Activated CD8-positive, alpha-beta memory T cell treated with anti-CD3 and anti-CD28 coated beads for 48 hours (primary cell): ENCODE measurements around the gene ATG14.
A peak's percentile ranks its signal among the peaks of the same experiment; 100 is the strongest.
"Not testable (repeated sequence)": the region's sequence is repeated elsewhere in the genome, so short reads cannot be mapped to it uniquely, and the experiment has no call there.

ENCODE experiments used
- DNase-seq, 3 experiments: peaks; one replicate each; pipeline ENCODE4 v3.0.0-alpha.2; 2020; ENCODE audit warnings: low read depth in 2 of 3, low spot score in 2 of 3

ATG14 gene, protein sequence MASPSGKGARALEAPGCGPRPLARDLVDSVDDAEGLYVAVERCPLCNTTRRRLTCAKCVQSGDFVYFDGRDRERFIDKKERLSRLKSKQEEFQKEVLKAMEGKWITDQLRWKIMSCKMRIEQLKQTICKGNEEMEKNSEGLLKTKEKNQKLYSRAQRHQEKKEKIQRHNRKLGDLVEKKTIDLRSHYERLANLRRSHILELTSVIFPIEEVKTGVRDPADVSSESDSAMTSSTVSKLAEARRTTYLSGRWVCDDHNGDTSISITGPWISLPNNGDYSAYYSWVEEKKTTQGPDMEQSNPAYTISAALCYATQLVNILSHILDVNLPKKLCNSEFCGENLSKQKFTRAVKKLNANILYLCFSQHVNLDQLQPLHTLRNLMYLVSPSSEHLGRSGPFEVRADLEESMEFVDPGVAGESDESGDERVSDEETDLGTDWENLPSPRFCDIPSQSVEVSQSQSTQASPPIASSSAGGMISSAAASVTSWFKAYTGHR

DNA sequence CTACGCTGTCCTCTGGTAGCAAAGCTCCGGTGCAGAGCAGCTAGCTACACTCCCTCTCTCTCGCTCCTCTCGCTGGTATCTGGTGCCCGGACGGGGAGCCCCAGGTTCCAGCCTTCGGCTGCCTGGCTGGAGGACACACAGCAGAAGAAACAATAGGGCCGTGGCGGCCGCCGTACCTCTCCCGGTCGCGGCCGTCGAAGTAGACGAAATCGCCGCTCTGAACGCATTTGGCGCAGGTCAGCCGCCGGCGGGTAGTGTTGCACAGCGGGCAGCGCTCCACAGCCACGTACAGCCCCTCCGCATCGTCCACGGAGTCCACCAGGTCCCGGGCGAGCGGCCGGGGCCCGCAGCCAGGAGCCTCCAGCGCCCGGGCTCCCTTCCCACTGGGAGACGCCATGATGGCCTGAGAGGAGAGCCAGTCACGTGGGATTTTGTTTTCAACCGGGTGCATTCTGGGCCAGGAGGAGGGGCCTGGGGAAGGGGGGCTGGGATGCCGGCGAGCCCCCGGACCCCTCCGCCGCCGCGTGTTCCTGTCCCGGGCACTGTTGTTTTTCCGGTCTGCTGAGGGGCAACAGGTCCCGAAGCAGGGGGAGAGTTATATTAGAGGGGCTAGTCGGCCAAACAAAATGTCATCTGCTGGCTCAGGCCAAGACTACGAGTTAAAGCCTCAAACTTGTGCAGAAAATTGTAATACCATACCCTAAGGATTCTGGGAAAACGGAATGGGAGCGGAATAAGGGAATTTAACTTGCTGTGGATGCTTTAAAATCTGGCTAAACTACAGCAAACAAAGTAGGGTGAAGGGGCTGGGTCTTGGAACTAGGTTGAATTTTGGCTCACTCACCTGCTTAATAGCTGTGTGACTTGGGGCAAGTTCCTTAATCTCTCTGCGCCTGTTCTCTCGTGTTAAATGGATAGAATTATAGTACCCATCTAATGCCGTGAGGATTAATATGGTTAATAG, at the start of gene ATG14:
Gene ATG14 (minus strand): TSS at position 405 of the 964 bp plus-strand sequence. CDS start 8 bp downstream, at position 397.
- DNase-seq: peak; percentile 44 to 55 (median 52)

DNA sequence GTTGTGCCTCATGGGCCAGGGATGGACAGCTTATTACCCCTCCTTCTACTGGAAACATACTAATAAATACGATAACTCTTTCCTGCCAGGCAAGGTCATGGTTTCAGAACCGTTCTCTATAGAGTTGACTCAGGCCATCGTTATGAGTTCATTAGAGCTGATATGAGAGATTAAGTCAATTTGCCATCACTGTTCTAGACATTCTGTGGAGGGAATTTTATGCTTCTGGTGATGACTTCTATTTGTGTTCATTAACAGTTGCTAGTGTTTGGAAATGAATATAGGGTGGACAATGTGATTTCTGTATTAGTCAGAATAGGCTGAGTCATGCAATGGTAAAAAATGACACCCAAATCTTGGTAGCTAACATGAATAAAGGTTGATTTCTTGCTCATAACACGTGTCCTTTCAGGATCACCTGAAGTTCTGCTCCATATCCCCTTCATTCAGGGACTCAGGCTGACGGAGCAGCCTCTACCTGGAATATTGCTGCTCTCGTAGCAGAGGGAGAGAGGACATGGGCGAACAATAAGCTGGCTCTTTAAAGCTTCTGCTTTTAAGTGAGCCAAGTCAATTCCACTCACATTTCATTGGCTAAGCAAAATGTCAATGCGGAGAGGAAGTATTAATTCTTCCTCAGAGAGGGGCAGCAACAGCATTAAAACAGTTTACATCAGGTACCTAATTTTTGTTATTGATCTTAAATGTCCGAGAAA, 47.3 kb upstream of the ATG14 start:
- DNase-seq: no peak

DNA sequence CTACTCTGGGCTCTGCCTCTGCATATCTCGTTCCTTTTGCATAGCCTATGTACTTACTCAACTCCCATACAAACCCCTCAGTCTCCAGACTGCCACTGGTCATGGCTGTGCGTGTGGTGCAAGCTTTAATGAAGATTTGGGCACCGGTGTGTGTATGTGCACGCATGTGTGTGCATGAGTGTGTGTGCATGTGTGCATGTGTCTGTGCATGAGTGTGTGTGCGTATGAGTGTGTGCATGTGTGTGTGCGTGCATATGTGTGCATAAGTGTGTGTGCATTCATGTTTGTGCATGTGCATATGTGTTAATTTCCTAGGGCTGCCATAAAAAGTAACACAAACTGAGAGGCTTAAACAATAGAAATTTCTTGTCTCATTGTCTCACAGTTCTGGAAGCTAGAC, 45.9 kb upstream of the ATG14 start:
- DNase-seq: no peak

DNA sequence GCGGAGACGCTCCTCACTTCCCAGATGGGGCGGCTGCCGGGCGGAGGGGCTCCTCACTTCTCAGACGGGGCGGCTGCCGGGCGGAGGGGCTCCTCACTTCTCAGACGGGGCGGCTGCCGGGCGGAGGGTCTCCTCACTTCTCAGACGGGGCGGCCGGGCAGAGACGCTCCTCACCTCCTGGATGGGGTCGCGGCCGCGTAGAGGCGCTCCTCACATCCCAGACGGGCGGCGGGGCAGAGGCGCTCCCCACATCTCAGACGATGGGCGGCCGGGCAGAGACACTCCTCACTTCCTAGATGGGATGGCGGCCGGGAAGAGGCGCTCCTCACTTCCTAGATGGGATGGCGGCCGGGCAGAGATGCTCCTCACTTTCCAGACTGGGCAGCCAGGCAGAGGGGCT, 44.8 kb upstream of the ATG14 start:
- DNase-seq: not testable (repeated sequence)

DNA sequence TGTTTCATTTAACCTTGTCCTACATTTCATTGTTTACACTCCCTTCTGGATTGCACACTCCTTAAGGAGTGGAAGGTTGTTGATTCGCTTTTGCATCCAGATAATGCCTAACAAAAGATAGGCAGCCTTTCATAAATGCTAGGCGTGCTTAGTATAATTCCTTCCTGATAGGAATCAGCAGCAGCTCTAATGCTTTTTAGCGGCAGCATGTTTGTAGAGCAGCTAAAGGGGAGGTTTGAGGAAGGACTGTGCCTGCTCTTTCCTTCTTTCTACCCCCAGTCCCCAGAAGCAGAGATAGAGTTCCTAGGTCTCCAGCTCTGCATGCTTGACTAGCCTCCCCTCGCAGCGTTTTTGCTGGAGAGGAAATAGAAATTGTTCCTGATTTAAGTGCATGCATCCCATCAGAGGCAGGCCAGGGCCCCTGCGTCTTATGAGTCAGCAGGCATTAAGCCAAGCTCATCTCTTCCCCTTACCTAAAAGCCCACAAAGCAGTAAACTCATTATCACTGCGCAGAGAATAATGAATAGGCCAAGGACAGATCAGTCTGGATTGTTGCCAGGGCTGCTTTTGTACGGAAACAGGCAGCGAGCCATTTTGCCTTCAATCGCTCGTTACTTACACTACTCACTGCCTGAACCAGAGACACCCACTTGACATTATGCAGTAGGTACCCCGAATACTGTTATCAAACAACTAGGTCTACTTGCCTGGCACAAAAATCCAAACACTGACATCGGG, 42.8 kb upstream of the ATG14 start:
- DNase-seq: no peak

DNA sequence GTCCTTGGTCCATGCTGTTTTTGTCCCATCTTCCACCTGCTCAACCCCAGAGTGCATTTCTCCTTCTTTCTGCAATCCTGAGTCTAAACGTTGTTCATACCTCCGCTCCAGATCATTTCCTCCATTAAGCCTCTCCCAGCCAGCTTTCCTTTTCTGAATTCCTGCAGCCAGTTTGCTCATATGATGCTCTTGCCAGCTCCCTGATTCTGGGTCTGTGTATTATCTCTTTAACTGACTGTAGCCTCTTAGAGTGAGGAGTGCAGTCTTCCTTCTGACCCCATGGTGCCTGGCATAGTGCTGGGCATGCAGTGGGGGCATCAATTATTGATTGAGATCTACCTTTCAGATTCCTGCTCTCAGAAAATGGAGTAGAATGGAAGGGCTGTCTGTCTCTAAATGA, 40.3 kb upstream of the ATG14 start:
- no peak for DNase-seq

DNA sequence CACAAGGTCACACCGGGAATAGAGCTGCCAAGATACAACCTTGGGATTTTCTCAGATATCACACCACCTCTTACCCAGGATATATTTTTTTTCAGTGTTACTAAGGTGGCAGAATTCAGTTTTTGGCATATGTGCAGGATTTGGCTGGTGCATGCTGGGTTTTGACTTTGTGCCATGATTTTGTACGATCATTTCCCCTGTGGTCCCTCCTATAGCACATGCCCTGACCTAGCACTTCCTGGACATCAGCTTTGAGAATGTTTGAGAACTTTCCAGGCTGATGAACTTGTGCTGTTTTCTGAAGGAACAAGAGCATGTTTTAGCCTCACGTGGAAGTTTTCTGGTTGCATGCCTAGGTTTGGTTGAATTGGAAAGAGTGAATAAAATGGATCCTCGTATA, 39.8 kb upstream of the ATG14 start:
- DNase-seq: no peak

DNA sequence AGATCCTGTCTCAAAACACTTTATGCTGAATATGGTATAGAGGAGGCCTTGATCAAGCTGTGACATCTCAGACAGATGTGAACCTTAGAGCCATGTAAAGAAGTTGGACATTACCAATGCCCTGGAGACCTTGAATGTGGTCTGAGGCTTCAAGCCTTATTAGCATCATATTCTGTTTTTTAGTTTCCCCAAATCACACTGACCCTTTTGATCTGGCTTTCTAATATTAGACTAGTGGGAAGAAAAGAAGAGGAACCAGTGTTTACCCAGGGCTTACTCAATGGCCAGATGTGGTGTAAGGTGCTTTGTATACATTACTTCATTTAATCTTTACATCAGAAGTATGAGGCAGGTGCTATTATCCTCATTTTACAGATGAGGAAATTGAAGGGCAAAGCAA, 39.4 kb upstream of the ATG14 start:
- no peak for DNase-seq

DNA sequence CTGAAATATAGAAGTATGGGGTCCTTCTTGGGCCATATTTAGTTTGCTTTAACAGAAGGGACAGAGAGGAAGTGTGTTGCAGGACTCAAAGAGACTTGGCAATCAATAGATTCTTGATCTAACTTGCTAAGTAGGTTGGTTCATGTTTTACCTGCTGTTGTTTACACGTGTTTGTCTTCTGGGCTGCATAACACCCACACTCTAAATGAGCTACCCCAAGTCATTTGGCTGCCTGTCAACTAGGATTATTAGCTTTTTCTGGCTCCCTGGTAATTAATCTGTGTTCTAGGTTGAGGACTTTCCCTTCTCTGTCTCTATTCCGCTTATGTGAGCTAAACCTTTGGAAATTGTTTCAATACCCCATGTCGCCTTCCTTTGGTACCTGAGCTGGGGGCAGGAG, 38.9 kb upstream of the ATG14 start:
- DNase-seq: no peak

DNA sequence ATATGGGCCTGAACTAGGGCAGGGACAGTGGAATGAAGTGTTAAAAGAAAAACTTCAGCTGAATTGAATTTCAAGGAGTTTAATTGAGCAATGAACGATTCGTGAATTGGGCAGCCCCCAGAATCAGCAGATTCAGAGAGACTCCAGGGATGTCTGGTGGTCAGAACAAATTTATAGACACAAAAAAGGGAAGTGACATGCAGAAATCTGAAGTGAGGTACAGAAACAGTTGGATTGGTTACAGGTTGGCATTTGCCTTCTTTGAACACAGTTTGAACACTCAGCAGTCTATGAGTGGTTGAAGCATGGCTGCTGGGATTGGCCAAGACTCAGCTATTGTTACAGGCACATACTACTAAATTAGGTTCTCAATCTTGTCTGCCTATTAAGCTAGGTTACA, 38.5 kb upstream of the ATG14 start:
- no peak for DNase-seq

DNA sequence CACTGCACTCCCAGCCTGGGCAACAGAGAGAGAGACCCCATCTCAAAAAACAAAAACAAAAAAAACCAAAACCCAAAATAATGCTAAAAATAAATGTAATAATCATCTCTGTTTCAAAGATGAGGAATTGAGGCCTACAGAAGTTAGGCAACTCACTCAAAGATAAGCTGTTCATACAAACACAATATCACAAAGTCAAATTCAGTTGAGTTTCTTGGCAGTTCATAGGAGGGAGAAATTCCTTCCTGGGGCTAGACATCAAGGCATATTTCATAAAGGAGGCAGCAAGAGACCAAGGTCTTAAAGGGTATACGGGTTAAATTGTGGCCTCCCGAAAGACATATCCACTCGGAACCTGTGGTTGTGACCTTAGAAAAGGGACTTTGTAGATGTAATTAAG, 37.5 kb upstream of the ATG14 start:
- no peak for DNase-seq

DNA sequence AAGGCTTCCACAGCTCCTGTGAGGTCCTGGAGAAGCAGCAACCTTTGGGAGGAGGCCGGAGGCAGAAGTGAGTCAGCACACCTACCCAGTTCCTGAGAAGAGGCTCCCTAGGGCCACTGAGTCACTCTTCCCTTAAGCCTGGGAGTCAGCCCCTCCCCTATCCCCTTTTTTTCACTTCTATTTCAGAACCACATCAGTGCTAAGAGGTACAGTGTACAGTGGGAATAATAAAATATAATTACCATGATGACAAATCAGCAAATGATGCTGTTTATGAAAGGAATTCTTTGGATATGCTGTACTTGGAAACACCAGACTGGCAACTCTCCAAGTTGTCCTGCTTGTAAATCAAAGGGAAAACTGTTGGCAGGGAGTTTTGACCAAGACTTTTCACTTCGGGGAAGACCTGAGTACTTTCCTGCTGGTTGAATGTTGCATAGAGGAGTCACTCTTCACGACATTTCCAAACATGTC, 36.5 kb upstream of the ATG14 start:
- no peak for DNase-seq

DNA sequence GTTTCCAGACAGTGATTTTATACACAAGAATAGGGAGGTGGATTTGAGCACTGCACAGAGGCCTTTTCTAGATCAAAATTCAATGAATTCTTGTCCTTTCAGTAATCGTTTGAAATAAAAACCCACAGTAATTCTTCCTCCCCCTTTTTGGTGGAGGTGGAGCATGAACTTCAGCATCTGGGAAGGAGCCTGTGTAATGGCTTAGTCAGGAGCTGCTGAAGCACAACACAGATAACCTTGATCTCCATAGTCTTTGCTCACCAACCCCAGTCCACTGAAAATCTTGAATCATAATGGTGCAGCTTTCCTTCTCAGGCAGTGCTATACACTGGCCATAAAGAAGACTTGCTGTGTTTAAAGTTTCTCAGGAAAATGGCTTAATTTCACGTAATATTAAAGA, 35.2 kb upstream of the ATG14 start:
- no peak for DNase-seq

DNA sequence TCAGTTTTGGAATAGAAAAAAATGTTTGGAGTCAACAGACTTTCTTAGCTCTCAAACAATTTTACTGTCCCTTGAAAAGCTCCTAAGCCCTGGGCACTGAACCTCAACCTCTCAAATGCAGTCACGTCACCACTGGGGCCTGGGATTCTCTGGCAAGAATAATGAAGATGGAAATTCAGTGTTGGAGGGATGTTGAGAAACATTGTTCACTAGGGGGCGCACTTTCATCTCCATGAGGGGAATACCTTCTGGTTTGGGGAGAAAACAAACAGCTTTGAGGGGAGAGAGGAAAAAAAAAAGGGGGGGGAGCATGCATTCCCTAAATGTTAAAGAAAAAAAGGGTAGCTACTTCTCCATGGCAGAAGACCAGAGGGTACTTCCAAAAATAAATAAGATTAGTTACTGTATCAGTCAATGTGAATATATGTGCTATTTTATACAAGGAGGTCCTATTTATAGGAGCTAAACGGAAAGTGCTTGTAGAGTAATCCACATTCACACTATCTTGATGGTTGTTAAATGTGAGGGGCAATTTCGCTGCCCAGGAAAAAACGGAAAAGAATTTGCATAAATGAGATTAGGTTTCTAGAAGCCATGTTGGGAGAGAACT, 34.6 kb upstream of the ATG14 start:
- peak in 1 of 3 experiments; percentile 43 for DNase-seq

DNA sequence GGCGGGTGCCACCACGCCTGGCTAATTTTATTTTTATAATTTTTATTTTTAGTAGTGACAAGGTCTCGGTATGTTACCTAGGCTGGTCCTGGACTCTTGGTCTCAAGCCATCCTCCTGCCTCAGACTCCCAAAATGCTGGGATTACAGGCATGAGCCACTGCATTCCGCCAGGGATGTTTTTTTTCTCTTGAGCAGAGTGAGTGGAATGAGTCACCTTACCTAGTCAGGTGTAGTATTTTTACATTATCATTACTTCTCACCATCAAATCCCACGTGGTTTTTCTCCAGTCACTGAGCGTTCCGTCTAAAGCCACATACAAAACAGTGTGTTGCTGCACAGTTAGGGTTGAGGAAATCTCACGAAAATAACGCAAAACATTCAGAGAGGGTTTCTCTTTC, 29.7 kb upstream of the ATG14 start:
- no peak for DNase-seq

DNA sequence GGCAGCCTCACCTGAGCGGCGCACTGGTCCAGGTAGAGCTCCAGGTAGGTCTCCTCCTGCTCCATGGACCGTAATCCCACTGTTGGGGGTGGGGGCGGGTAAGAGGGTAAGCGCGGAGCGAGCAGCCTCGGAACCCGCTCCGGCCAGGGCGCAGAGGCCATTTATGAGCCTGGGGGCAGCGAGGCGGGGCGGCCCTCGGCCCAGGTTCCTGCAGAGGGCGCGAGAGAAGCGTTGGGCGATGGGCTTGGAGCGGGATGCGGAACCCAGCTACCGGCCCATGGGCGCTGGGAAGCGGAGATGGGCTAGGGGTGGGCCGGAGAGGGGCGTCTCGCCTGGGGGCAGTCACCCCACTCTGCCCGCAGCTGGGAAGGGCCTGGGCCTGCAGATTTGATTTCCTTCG, 28.8 kb upstream of the ATG14 start, which contains the start of gene TBPL2:
Gene TBPL2 (minus strand): TSS at position 232 of the 400 bp plus-strand sequence. CDS start 167 bp downstream, at position 65.
- no peak for DNase-seq

DNA sequence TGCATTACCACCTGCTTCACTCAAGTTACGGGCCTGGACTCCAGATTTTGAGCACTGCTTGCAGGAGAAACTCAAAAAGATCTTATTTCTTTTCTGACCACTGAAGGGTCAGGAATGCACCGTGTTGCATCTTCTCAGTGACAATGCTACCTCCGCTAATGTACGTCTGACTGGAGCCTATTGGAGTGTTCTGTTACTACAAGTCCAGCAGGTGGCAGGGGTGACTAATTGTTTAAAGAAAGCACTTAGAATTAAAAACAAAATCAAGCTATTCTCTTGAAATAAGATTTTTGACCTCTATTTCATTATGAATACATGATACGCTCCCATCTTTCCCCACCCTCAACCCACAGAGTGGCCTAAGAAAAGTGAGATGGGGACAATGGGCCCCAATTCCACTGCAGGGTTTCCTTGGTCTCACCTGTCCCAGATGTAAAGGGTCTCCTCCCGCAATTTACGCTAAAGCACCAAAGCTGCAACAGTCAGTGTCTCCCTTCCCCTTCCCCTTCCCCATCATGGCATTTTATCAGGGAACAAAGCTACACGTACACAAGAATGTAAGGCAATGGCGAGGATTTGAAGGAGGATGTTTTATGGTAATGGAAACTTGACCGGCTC, 26.5 kb upstream of the ATG14 start:
- no peak for DNase-seq

DNA sequence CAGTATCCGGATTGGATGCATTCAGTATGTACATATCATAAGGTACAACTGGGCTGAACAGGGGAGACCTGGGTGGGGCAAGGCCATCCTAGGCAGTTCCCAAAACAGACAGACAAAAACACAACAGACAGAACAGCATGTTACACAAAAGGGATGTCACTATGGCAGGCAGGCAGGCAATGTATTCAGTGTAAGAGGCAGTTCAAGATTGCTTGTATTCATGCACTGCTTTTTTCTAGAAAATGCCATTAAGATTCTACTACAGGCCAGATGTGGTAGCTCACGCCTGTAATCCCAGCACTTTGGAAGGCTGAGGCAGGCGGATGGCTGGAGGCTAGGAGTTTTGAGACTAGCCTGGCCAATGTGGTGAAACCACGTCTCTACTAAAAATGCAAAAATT, 25.3 kb upstream of the ATG14 start:
- DNase-seq: no peak

DNA sequence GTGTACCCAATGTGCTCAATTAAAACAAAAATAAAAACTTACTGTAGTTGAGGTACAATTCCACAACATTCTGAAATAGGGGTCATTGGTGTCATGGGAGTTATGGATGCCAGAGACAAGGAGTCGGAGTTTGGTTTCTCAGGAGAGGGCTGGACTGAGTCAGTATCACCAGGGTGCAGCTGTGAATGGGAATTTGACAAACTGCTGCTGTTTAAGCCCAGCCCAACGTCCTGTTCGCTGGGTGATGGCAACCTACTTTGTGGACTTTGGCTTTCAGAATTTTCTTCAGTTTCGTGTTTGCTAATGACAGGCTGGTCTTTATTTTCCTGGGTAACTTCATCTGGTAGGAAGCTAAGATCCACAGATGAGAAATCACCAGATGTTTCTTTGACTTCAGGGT, 24.9 kb upstream of the ATG14 start:
- DNase-seq: no peak

DNA sequence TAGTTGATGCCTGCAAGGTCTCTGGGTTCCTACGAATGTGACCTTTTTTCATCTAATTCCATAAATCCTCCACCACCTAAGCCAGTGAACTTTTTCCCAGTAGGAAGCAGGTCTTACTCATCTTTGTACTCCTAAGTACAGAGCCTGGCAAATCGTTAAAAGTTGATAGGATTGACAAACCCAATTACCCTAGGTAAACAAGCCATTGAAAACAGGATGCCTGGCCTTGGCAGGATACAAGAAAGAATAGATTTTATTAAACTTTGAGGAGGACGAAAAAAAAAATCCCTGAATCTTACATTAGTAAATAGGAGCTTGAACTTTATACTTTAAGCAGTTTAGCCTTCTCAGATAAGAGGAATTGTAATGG, 23.2 kb upstream of the ATG14 start:
- DNase-seq: no peak
